Thymus (tissue), 11 donors: ENCODE data around the gene SURF6. TPM values are rescaled to one million over a fixed set of nuclear protein-coding genes. Genes with fewer than 3 reads are reported as not detected.
"Not testable (repeated sequence)": the region's sequence is repeated elsewhere in the genome, so short reads cannot be mapped to it uniquely, and the experiment has no call there.

ENCODE experiments used
- DNase-seq, 9 donors: peaks; one replicate each; pipeline ENCODE4 v3.0.0-alpha.2; 2013; ENCODE audit warnings: low spot score in 9 of 9, low read depth in 6 of 9, missing footprints in 1 of 9
- H3K27ac ChIP-seq, 2 donors: one replicate each; pipeline ENCODE4 v1.5.1; 2013; ENCODE audit warnings: control low read depth in 1 of 2, low read depth in 1 of 2, low read length in 1 of 2, mild to moderate bottlenecking in 1 of 2, moderate library complexity in 1 of 2
- H3K27me3 ChIP-seq, 2 donors: one replicate each; pipeline ENCODE4 v1.5.1; 2013; ENCODE audit warnings: low read length in 1 of 2; ENCODE audit not compliant: control insufficient read depth in 2 of 2, insufficient read depth in 1 of 2
- H3K36me3 ChIP-seq, 2 donors: one replicate each; pipeline ENCODE4 v1.5.1; 2013; ENCODE audit warnings: low read length in 1 of 2, mild to moderate bottlenecking in 1 of 2, moderate library complexity in 1 of 2; ENCODE audit not compliant: control insufficient read depth in 2 of 2, insufficient read depth in 2 of 2
- H3K4me1 ChIP-seq, 2 donors: one replicate each; pipeline ENCODE4 v1.5.1; 2013; ENCODE audit warnings: low read length in 2 of 2; ENCODE audit not compliant: control insufficient read depth in 2 of 2, insufficient read depth in 2 of 2
- H3K4me3 ChIP-seq, 2 donors: one replicate each; pipeline ENCODE4 v1.5.1; 2013; ENCODE audit warnings: low read length in 2 of 2, control low read depth in 1 of 2, mild to moderate bottlenecking in 1 of 2
- H3K9me3 ChIP-seq, 2 donors: one replicate each; pipeline ENCODE4 v1.5.1; 2013; ENCODE audit warnings: low read length in 1 of 2, mild to moderate bottlenecking in 1 of 2; ENCODE audit not compliant: control insufficient read depth in 2 of 2, insufficient read depth in 1 of 2
- WGBS: extraction: QIAGEN DNeasy Blood & Tissue Kit; methylation state at CpG from one replicate; pipeline ENCODE4 v1.1.7; 2013; 5-methylcytosine and 5-hydroxymethylcytosine counted together
- polyA plus RNA-seq: library from polyadenylated mRNA; stranded (reverse); fragments of 200-250 nt; gene quantifications from one replicate; pipeline ENCODE4 v1.2.3, GENCODE V29; 2013
- total RNA-seq: library from RNA; stranded (reverse); fragments of 120-200 nt; gene quantifications from one replicate; pipeline ENCODE4 v1.2.4, GENCODE V29; 2013
- donor health status: healthy.

The SURF6 gene
- total and polyA plus RNA-seq, 2 donors, result 13.6 to 17.2 TPM

- DNase-seq, result no peak
- Histone ChIP-seq H3K4me1 (peaks cover 7 to 21% of the 10 kb centered on the region in 2 donors), H3K36me3 (peaks cover 0 to 4% of the 10 kb centered on the region in 2 donors), H3K9me3 (no peaks in the 10 kb centered on the region), H3K27me3 (peaks cover 0 to 5% of the 10 kb centered on the region in 2 donors), H3K27ac (no peak overlapping the region), H3K4me3 (no peak overlapping the region)
- 89% methylated on average over 1 of the region's 1 CpG for WGBS
Measured at GRCh38 chr9:133378408-133378962, 42.5 kb upstream of the SURF6 start.

- DNase-seq, result no peak
- Histone ChIP-seq H3K9me3 (no peaks in the 10 kb centered on the region), H3K4me3 (no peak overlapping the region), H3K36me3 (peaks cover 0 to 9% of the 10 kb centered on the region in 2 donors), H3K4me1 (peaks cover 7 to 28% of the 10 kb centered on the region in 2 donors), H3K27ac (no peak overlapping the region), H3K27me3 (peaks cover 0 to 5% of the 10 kb centered on the region in 2 donors)
- WGBS, result 93% methylated on average over 6 of the region's 6 CpGs
Measured at GRCh38 chr9:133377721-133378216, 41.8 kb upstream of the SURF6 start.

- 98% methylated on average over 14 of the region's 14 CpGs for WGBS
- Histone ChIP-seq H3K4me1 (peaks cover 10 to 33% of the 10 kb centered on the region in 2 donors), H3K36me3 (peaks cover 1 to 14% of the 10 kb centered on the region in 2 donors)
- DNase-seq, H3K27me3 ChIP-seq, H3K9me3 ChIP-seq, H3K4me3 ChIP-seq, H3K27ac ChIP-seq: not testable (repeated sequence)
Measured at GRCh38 chr9:133377280-133377679, 41.3 kb upstream of the SURF6 start.

- Histone ChIP-seq H3K4me1 (peaks cover 18 to 46% of the 10 kb centered on the region in 2 donors), H3K4me3 (peak within 1 kb of the TSS; percentile 63 to 97), H3K27ac (peak within 1 kb of the TSS; percentile 81 to 90), H3K36me3 (peaks cover 4 to 18% of the 10 kb centered on the region in 2 donors), H3K27me3 (peaks cover 0 to 5% of the 10 kb centered on the region in 2 donors), H3K9me3 (no peaks in the 10 kb centered on the region)
- DNase-seq, result peak; percentile 64 to 96 (median 91)
- WGBS, result under 1% methylated on average over 120 of the region's 120 CpGs
Measured at GRCh38 chr9:133375724-133376654, 40.0 kb upstream of the SURF6 start, which contains the start of the genes STKLD1 and SURF4. Gene STKLD1, plus strand, starts transcription at chr9:133376366. Its CDS starts 108 bp downstream, at chr9:133376474. Gene SURF4, minus strand, starts transcription at chr9:133376060. Its CDS starts 91 bp downstream, at chr9:133375969.

GRCh38 chr9:133375116-133375723, 39.2 kb upstream of the SURF6 start:
- under 1% methylated on average over 39 of the region's 39 CpGs for WGBS
- Histone ChIP-seq H3K4me3 (peak overlapping the region; percentile 63 to 97), H3K36me3 (peaks cover 10 to 24% of the 10 kb centered on the region in 2 donors), H3K9me3 (no peaks in the 10 kb centered on the region), H3K27me3 (peaks cover 0 to 5% of the 10 kb centered on the region in 2 donors), H3K4me1 (peaks cover 26 to 53% of the 10 kb centered on the region in 2 donors), H3K27ac (peak overlapping the region; percentile 81 to 90)
- DNase-seq, result peak in 6 of 9 donors; percentile 19 to 65 (median 42)

- H3K9me3 ChIP-seq, result no peaks in the 10 kb centered on the region
- peaks cover 27 to 59% of the 10 kb centered on the region in 2 donors for H3K4me1 ChIP-seq
Measured at GRCh38 chr9:133374612-133375115, 38.7 kb upstream of the SURF6 start.

GRCh38 chr9:133372144-133372543, 36.2 kb upstream of the SURF6 start:
- H3K36me3 ChIP-seq, result peaks cover 26 to 53% of the 10 kb centered on the region in 2 donors
- no peaks in the 10 kb centered on the region for H3K9me3 ChIP-seq
- H3K4me1 ChIP-seq, result peaks cover 27 to 70% of the 10 kb centered on the region in 2 donors
- no peak for DNase-seq
- H3K4me3 ChIP-seq, result no peak overlapping the region
- H3K27me3 ChIP-seq, result peaks cover 0 to 5% of the 10 kb centered on the region in 2 donors
- whole genome bisulfite sequencing, result 93% methylated on average over 7 of the region's 7 CpGs
- peak overlapping the region in 1 of 2 donors; percentile 91 for H3K27ac ChIP-seq

More at GRCh38 chr9:133374612-133375115, 38.7 kb upstream of the SURF6 start:
- Histone ChIP-seq H3K27ac (peak overlapping the region; percentile 81 to 90), H3K36me3 (peaks cover 14 to 29% of the 10 kb centered on the region in 2 donors), H3K4me3 (peak overlapping the region; percentile 63 to 97), H3K27me3 (peaks cover 0 to 5% of the 10 kb centered on the region in 2 donors)
- DNase-seq, result no peak
- 31% methylated on average over 12 of the region's 12 CpGs for WGBS

- Histone ChIP-seq H3K27me3 (peaks cover 0 to under 1% of the 10 kb centered on the region in 2 donors), H3K4me1 (peaks cover 22 to 65% of the 10 kb centered on the region in 2 donors), H3K9me3 (no peaks in the 10 kb centered on the region), H3K36me3 (peaks cover 35 to 61% of the 10 kb centered on the region in 2 donors), H3K4me3 (peak overlapping the region; percentile 14 to 16), H3K27ac (peak overlapping the region; percentile 70 to 91)
- peak in 7 of 9 donors; percentile 37 to 80 (median 55) for DNase-seq
- 22% methylated on average over 12 of the region's 12 CpGs for WGBS
Measured at GRCh38 chr9:133371261-133371711, 35.3 kb upstream of the SURF6 start.
